DMS114 treated with DMSO at 0.1 percent for 48 hours (cell line): ENCODE data around the gene GRM1.

ENCODE experiments used
- DNase-seq: peaks from one replicate; lab custom pipeline; 2025; ENCODE audit not compliant: unreplicated experiment; lab: John Stamatoyannopoulos, UW

Gene GRM1

DNA sequence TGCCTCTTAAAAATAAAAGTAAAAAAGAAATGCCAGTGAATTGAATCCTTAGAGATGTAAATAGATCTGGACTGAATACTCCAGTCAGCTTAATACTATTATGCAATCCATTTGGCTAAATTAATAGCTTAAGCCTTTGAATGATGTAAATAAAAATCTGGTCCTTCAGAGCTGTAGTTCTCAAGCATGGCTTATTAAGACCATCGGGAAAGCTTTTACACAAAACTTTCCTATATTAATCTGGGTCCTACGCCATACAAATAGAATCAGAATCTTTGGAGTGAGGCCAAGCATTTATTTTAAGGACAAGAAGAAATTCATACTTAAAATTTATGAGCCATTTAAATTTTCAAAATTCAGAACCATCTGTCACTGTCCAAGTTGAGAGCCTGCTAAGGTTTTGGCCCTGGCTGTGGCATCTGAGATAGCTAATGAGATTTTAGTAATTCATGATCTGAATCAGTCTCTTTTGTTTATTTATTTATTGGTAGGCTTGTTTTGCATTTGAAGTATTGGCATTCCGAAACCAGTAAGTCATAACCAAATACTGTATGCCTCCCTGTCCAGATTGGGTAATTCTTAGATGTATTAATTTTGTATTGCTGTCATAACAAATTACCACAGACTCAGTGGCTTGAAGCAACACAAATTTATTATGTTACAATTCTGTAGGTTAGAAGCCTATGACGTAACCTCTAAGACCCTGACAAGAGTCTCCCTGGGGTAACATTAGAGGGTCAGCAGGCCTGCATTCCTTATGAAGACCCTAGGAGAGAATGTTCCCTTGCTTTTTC lies 286.7 kb downstream of the GRM1 start:
- DNase-seq = no peak

DNA sequence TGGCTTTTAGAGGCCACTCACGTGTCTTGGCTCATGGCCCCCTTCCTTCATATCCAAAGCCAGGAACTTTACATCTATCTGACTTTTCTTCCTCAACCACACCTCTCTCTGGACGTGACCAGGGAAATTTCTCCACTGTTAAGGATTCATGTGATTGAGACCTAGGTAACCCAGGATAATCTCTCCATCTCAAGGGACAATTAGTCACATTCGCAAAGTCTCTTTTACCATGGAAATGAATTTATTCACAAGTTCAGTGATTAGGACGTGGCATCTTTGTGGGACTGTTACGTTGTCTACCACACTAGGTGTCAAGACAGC lies 287.3 kb downstream of the GRM1 start:
- no peak for DNase-seq

DNA sequence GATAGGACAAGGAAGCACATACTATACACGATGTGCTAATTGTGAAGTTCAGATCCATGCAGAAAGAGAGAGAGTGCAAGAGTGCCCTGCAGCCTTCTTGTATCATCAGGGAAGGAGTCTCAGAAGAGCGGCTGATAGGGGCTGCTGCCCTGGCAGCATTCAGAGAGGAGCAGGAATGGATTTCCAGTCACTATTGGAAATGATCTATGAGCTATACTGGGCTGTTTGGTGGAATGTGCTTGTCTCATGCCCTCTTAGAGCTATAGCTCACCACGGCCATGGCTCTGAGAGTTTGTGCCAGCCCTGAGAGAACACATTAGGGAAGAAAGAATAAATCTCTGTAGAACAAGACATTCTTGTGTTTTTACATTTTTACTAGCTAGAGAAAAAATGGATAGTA lies 302.2 kb downstream of the GRM1 start:
- no peak for DNase-seq

DNA sequence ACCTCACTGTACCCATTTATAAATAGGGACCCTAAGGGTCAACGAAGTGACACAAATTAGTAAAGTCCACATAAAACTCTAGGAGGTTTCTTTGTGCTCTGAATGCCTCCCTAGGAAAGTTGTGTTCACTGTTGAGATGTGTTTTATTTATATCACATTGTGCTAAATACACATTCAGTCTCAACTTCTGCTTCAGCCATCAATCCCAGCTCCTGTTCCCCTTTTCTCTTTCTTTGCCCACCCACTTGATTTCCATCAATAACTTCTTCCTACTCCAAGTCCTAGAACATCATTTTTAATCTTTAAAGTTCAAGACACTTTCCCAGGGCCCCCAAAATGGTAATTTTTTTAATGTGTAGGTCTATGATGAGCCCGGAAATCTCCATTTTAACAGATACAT lies 306.5 kb downstream of the GRM1 start:
- DNase-seq = no peak

DNA sequence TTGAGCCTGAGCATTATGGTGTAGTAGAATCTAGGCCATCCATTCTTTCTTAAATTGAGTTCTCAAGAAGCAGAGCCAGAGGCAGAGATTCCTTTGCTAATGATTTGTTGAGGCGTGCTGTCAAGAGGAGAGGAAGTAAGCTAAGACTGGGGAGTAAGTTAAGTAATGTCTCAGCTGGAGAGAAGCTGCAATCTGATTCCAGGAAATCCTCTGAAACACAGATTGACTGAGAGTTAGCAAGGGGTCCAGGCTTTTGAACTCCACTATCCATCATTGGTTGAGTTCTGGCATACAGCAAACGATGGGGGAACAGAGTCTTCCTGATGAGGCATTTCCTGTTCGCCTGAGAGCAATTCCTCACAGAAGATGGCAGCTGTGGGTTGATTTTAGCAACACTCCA lies 307.3 kb downstream of the GRM1 start:
- no peak for DNase-seq

DNA sequence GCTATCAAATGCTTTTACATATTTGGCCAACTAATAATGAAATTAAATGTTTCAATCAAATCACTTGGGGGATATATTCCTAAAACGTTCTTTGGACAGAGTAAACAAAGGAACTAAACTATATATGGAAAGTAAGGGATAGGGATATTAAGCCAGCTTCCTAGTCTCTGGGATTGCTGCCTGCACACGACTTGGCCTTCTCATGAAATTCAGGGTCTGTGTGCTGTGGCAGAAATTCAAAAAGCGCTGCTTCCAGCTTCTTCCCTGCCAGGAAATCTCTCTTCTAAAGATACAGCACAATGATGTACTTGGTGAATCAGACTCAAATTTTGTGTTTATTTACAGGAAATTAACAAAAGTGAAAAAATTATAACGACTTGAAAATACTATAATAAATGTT lies 308.5 kb downstream of the GRM1 start:
- no peak for DNase-seq

DNA sequence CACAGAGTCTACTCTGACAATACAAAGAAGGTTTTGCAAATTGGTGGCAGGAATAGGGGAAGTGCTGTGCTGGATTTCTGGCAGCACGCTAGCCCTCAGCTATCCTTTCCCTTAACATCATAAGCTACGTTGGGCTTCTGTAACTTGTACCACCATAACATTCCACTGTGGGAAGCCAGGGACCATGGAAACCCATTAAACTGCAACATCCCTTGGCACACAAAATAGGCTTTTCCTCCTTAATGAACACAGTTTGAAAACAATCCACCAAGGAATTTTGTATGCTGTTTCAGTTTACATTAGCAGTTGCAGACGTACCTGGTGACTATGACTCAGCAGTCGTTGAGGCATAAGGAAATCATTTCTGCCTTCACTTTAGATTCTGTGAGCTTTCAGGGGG lies 310.9 kb downstream of the GRM1 start:
- DNase-seq = no peak

DNA sequence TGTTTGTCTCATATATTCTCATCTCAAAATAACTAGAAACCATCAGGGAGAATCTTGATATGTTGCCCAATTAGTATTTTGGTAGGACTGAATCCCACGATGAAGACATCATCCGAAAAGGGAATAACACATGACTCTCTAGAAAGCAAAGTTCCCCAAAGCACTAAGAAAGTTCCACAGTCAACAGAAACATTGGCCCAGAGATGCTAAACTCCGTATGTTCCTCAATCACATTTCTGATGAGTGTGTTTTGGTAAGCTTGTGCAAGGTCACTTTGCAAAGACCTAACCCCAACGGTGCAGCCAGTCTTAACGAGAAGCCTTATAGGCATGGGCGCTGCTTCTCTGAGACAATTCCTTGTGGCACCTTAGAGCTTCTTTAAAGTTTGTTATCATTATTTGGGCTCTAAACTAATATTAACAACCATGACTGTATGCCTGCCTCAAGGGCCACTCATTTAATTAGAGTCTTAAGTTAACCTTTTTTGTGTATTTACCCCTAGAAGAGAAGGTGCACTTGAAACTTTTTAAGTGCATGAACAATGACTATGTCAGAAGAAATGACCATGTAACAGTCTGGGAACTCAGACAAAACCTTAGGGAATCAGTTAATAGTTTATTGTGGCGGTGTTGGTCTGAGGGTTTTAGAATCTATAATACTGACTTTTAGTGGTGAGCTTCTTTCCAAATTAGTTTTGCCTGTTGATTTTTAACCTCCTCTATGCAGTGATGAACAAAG lies 312.8 kb downstream of the GRM1 start:
- no peak for DNase-seq

DNA sequence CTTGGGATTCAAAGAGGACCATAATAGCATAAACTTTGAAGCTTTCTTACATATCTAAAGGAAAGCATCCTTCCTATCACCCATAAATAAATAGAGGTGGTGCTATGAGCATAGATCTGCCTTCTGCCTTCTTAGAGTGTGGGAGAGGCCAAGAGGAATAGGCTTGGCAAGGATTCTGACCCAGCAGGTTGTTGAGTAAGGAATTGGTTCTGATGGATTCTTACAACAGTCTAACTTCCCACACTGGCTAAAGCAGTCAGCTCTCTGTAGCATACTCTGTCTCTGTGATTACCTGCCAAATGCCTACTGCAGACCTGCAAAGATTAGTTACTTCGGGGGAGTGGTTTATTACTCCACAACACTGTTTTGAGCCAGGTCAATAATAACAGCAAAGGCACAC lies 316.7 kb downstream of the GRM1 start:
- DNase-seq = no peak

DNA sequence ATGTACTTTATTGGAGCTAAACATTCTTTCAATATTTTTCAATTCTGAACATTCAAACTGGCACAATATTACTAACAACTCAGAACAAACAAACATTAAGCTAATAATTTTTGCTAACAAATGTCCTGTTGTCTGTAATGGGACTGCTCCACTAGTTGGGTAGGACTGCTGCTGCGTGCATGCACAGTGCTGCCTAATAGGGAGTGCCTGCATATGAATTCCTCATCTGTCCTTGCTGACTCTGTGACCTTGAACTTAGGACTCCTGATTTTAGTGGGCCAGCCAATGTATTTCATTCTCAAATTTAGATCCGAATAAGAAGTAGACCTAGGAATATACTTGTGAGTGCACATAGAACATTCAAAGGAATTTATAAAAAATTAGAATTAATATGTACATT lies 318.2 kb downstream of the GRM1 start:
- DNase-seq = no peak

DNA sequence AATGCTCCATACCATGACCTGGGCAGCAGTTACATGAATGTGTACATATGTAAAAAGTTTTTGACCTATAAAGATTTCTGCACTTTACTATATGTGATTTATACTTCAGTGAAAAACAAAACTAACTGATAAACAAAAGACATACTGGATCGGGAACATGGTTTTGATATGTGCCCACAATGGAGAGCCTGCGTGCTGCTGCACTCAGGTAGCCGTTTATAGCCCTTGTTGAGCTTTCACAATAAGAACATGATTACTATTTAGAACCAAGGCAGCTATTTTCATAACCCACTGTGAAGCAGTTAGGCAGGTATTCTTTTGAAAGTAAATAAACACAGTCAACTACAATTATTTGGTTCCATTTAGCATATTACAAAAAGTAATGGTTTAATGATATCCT lies 318.8 kb downstream of the GRM1 start:
- DNase-seq = no peak

DNA sequence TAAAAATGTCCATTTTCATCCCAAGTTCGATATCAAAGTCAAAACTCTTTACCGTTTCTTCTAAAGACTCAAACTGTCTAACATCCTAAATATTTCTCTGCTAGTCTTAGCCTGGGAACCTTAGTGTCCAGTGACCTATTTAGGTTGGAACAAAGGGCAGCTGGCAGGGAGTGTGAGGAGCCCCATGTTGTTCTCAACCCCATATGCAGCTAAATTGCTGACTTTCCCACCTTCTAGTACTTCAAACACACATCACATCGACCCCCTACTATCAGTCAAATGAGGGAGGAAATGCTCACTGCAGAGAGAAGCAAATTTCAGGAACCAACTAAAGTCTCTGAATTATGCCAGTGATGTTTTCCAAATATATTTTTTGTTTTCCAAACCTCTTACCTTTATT lies 322.2 kb downstream of the GRM1 start:
- DNase-seq = no peak

DNA sequence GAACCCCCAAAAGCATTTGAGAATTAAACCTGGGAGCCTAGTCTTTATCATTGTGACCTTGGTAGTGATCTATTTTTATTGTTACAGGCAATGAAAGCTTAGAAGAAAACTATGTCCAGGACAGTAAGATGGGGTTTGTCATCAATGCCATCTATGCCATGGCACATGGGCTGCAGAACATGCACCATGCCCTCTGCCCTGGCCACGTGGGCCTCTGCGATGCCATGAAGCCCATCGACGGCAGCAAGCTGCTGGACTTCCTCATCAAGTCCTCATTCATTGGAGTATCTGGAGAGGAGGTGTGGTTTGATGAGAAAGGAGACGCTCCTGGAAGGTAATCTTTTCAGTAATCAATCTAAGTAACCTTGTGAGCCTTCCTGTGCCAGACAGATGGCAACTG lies 323.3 kb downstream of the GRM1 start:
- no peak for DNase-seq

DNA sequence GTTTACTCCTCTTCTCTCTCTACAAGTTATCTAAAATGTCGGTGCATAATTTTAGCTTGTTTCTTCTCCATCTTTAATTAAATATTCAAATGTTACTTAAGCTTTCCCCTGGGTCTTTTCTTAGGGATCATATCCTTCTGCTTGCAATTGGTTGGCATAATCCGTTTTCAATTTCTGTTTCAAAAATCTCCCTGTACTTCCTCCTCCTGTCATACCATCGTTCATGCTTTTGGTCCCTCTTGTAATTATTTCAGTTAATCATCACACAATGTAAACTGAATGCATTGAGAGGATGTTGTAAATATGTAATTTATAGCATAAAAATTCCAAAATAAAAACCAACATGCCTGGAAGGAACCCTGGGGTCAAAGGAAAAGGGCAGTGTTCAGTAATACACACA lies 325.6 kb downstream of the GRM1 start:
- no peak for DNase-seq

DNA sequence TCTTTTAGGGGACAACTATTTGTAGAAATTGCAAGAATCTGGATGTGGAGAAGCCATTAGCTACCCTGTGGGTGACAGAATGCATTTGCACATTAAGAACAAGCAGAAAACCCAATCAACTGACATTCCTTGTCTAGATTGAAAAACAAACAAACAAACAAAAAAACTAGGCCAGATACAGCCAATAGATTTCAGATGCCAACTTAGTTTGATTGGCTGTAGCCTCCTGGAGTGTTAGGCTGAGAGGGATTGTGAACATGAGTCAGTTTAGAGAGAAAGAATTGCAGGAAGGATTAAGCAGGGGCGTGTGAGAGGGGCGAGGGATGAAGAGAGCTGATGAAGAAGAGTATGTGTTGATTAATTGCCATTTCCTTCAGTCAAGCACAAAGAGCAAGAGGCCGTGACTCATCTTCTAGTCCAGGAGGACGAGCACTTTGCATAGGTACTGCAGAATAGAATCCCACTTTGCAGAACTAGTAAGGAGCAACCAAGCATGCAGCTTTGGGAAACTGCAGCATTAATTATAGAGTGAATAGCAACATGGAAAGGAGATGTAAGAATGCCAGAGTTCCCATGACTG lies 326.7 kb downstream of the GRM1 start:
- DNase-seq = no peak

DNA sequence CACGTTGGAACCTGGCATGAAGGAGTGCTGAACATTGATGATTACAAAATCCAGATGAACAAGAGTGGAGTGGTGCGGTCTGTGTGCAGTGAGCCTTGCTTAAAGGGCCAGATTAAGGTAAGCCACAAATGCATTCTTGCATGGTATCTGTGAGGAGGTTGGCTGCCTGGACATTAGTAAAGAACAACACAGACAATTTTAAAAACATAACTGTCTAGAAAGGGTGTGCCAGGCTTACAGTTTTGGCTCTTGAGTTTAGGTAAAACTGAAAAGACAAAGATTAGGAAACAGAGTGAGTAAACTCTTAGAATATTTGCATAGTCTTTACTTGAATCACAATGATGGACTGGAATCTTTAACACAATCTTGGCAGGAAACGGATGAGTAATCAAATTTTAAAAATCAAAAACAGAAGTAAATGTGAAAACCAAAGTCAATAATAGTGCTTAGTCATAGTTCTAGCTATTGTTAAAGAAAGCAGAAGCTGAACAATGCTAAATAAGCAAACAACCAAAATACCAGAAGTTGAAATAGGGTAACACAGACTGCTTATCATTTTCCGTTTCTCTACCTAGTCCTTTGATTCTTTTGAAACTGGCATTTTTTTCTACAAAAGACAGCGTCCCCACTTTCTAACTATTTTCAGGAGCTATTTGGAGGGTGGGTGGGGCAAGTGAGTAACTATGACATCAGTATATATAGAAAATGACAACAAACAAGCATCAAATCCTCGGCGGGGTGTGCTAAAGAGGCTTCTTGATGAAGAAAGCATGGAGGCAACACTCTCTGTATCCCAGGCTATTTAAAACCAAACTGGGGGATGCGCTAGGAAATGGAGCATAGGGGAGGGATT lies 328.9 kb downstream of the GRM1 start:
- no peak for DNase-seq

DNA sequence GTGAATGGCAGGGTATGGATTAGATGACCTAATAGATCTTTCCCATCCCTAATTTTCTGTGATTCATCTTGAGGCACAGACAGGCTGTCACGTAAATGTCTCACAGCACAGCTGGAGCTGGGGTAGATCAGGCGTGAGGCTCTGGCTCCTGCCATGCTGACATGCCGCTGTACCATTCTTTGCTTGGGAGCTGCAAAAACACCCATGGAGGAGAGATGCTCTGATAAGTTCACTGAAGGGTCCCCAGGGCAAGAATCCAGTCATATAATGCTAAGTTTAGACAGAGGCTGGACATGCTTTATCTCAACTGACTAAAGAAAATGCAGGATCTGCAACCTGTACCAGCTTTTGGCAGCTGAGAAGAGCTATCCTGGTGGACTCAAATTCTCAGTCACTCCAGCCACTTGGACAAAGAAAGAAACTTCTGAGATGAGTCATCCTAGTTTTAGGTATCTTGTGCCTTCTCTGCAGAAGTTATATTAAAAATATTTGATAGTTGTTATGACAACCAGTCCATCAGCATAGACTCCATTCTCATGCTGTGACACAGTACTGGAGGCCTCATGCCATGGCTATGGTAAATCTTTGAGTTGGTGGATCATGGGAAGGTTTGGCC lies 329.7 kb downstream of the GRM1 start:
- no peak for DNase-seq

DNA sequence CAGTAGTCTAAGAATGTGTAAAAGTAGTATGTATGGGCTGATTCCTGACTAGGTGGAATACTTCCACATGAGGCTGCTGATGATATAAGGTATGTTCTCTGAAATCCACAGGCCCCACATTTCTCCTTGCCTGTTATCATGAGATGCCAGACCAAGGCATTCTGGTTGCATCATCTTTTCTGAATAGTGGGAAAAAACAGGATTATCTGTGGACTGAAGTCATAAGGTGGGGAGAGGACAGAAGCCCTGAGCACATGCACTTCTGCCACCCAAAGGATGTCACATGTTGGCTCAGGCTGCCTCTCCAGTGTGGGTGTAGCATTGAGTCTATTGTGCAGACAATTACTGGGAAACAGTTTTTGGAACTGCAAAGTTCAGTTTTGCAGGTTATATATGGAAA lies 330.3 kb downstream of the GRM1 start:
- no peak for DNase-seq

DNA sequence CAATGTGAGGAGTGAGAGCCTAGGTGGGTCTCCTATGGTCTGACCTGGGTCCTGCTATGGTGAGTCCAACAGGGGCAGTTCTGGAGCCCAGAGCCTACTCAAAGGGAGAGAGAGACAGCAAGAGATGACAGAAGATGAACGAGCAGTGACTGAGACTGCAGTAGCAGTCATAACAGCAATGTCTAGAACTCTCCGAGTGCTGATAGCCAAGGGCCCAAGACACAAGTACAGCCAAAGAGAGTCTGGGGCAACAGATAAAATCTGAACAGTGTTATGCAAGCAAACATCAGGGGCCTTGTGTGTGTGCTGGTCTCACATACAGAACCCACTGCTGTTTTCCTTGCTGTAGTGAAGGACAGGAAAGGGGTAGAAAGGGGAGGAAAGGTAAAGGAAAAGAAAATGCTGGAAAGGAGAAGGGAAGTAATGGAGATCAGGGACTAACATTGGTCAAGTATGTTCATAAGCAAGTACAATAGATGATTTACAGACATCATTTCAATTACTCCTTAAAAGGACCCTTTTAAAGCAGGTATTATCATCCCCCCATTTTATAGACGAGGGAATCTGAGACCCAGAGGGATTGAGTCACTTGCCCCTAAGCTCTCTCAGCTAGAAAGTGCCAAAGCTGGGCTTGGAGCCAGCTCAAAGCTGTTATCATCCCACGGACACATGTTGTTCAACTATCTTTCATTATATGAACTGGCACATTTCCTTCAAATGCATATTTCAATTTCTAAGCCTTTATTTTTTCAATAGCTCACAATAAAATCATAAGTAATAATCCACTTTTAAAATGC lies 332.5 kb downstream of the GRM1 start:
- DNase-seq = no peak

DNA sequence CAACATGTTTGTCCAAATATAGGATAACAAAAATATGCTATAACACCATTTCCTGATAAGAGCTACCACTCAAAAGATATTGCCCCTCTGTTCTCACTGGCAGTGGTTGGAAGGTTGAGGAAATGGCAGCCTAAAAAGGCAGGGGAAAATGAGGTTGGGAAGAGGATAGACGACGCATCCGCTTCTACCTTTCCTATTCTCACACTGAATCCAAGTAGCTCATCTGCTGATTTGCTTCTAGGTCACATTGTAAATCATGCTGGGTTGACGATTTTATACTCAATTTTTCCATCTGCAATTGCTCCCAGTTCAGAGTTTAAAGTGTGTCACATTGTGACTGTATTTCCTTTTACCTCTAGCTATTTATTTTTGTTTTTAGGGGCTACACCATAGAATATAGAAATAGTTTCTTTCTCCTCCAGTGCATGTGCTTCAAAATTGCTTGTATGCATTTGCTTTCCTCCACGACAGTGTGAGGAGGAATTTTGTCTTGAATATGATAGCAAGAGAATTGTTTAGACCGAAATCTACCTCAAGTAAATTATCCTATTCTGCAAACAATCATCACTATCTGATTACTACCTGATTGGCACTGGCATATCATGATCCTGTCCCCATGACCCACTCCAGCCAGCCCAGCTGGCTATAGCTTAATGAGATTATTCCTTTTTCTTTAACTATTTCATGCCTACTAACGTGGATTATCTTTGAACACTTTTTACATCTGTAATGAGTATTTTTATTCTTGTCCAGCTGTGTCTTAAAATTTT lies 335.2 kb downstream of the GRM1 start:
- no peak for DNase-seq
